Measurements from ENCODE around the gene ADGRL2.

Gene ADGRL2

DNA sequence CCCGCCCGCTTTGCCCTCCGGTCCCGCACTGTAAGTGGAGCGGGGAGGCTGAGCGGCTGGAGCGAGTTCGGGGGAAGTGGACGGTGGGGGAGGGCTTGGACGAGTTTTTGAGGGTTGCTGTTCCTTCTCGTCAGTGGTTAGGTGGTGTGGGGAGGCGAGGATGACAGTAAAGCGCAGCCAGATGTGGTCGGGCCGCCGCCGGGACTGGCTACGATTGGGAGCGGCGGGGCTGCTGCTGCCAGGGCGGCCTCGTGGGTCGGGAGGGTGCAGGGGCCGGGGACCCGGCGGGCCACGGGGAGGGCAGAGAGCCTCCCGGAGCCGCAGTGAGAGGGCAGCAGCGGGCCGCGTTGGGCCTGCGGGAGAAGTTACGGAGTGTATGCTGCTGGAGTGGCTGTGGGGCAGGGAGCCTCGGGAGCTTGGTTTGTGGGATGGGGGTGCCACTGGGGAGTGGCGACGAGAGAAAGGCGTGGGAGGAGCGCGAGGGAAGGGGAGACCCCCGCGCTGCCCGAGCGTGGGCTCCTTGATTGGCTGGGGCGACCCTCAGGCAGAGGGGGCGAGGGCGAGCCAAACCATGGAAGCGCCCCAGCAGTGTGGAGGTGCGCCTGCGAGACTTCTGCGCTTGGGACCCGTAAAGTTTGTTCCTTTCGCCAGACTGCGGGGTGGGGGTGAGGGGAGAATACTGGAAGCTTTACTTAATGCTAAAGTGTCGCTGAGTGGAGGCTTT lies 2.1 kb downstream of the ADGRL2 start (continued):
- TF ChIP-seq, protein P1, sequence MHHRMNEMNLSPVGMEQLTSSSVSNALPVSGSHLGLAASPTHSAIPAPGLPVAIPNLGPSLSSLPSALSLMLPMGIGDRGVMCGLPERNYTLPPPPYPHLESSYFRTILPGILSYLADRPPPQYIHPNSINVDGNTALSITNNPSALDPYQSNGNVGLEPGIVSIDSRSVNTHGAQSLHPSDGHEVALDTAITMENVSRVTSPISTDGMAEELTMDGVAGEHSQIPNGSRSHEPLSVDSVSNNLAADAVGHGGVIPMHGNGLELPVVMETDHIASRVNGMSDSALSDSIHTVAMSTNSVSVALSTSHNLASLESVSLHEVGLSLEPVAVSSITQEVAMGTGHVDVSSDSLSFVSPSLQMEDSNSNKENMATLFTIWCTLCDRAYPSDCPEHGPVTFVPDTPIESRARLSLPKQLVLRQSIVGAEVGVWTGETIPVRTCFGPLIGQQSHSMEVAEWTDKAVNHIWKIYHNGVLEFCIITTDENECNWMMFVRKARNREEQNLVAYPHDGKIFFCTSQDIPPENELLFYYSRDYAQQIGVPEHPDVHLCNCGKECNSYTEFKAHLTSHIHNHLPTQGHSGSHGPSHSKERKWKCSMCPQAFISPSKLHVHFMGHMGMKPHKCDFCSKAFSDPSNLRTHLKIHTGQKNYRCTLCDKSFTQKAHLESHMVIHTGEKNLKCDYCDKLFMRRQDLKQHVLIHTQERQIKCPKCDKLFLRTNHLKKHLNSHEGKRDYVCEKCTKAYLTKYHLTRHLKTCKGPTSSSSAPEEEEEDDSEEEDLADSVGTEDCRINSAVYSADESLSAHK (tag by site-specific recombination; IDR thresholded peaks at IDR 0.05): no peak
- TF ChIP-seq, protein P2, sequence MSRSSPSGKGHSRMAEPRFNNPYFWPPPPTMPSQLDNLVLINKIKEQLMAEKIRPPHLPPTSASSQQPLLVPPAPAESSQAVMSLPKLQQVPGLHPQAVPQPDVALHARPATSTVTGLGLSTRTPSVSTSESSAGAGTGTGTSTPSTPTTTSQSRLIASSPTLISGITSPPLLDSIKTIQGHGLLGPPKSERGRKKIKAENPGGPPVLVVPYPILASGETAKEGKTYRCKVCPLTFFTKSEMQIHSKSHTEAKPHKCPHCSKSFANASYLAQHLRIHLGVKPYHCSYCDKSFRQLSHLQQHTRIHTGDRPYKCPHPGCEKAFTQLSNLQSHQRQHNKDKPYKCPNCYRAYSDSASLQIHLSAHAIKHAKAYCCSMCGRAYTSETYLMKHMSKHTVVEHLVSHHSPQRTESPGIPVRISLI (tag by site-specific recombination; IDR thresholded peaks at IDR 0.05): no peak
- TF ChIP-seq ZNF157 (tag by site-specific recombination; IDR thresholded peaks at IDR 0.05): no peak
- TF ChIP-seq IKZF3 (tag by site-specific recombination; IDR thresholded peaks at IDR 0.05): no peak
- no peak for TF ChIP-seq GLI4 (tag by site-specific recombination; IDR thresholded peaks at IDR 0.05)
- 0 out of 2 replicates have a peak, but pooled peaks have one; percentile 14 for TF ChIP-seq ZNF324 (tag by site-specific recombination; IDR thresholded peaks at IDR 0.05)
- no peak for TF ChIP-seq TRIM28 (IDR thresholded peaks at IDR 0.05; ENCODE audit: borderline replicate concordance, low read length)
- TF ChIP-seq, protein P3, sequence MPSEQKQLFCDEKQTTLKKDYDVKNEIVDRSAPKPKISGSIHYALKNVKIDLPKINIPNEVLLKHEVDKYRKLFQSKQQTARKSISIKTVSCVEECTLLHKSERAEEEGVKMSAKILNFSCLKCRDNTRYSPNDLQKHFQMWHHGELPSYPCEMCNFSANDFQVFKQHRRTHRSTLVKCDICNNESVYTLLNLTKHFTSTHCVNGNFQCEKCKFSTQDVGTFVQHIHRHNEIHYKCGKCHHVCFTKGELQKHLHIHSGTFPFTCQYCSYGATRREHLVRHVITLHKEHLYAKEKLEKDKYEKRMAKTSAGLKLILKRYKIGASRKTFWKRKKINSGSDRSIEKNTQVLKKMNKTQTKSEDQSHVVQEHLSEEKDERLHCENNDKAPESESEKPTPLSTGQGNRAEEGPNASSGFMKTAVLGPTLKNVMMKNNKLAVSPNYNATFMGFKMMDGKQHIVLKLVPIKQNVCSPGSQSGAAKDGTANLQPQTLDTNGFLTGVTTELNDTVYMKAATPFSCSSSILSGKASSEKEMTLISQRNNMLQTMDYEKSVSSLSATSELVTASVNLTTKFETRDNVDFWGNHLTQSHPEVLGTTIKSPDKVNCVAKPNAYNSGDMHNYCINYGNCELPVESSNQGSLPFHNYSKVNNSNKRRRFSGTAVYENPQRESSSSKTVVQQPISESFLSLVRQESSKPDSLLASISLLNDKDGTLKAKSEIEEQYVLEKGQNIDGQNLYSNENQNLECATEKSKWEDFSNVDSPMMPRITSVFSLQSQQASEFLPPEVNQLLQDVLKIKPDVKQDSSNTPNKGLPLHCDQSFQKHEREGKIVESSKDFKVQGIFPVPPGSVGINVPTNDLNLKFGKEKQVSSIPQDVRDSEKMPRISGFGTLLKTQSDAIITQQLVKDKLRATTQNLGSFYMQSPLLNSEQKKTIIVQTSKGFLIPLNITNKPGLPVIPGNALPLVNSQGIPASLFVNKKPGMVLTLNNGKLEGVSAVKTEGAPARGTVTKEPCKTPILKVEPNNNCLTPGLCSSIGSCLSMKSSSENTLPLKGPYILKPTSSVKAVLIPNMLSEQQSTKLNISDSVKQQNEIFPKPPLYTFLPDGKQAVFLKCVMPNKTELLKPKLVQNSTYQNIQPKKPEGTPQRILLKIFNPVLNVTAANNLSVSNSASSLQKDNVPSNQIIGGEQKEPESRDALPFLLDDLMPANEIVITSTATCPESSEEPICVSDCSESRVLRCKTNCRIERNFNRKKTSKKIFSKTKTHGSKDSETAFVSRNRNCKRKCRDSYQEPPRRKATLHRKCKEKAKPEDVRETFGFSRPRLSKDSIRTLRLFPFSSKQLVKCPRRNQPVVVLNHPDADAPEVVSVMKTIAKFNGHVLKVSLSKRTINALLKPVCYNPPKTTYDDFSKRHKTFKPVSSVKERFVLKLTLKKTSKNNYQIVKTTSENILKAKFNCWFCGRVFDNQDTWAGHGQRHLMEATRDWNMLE (tag by site-specific recombination; conservative IDR thresholded peaks at IDR 0.05; ENCODE audit: low read depth): no peak
- TF ChIP-seq, protein P4, sequence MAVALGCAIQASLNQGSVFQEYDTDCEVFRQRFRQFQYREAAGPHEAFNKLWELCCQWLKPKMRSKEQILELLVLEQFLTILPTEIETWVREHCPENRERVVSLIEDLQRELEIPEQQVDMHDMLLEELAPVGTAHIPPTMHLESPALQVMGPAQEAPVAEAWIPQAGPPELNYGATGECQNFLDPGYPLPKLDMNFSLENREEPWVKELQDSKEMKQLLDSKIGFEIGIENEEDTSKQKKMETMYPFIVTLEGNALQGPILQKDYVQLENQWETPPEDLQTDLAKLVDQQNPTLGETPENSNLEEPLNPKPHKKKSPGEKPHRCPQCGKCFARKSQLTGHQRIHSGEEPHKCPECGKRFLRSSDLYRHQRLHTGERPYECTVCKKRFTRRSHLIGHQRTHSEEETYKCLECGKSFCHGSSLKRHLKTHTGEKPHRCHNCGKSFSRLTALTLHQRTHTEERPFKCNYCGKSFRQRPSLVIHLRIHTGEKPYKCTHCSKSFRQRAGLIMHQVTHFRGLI (tag by site-specific recombination; IDR thresholded peaks at IDR 0.05): no peak
- TF ChIP-seq ZNF626 (tag by site-specific recombination; IDR thresholded peaks at IDR 0.05): no peak
- TF ChIP-seq REPIN1 (tag by site-specific recombination; IDR thresholded peaks at IDR 0.05; ENCODE audit: low read depth): 0 out of 2 replicates have a peak, but pooled peaks have one; percentile 56
- TF ChIP-seq SETDB1 (IDR thresholded peaks at IDR 0.05; ENCODE audit: insufficient read length, low read length): no peak
- no peak for TF ChIP-seq ZNF423 (tag by site-specific recombination; IDR thresholded peaks at IDR 0.05)
- TF ChIP-seq ZNF248 (tag by site-specific recombination; IDR thresholded peaks at IDR 0.05): no peak
- TF ChIP-seq SP3 (tag by site-specific recombination; IDR thresholded peaks at IDR 0.05): peak; percentile 52; the same call in 1 of the 2 replicates
- TF ChIP-seq MEIS1 (CRISPR knock-in tag; IDR thresholded peaks at IDR 0.05; ENCODE audit: borderline replicate concordance): no peak
- TF ChIP-seq ZNF658 (tag by site-specific recombination; IDR thresholded peaks at IDR 0.05): no peak
- TF ChIP-seq ZFHX2 (tag by site-specific recombination; conservative IDR thresholded peaks at IDR 0.05): peak; percentile 97
- no peak for TF ChIP-seq ZNF510 (tag by site-specific recombination; IDR thresholded peaks at IDR 0.05; ENCODE audit: insufficient replicate concordance)
- TF ChIP-seq ZNF777 (tag by site-specific recombination; IDR thresholded peaks at IDR 0.05; ENCODE audit: borderline replicate concordance): no peak
- no peak for TF ChIP-seq ZNF654 (tag by site-specific recombination; IDR thresholded peaks at IDR 0.05; ENCODE audit: low read depth)
- TF ChIP-seq, protein P5, sequence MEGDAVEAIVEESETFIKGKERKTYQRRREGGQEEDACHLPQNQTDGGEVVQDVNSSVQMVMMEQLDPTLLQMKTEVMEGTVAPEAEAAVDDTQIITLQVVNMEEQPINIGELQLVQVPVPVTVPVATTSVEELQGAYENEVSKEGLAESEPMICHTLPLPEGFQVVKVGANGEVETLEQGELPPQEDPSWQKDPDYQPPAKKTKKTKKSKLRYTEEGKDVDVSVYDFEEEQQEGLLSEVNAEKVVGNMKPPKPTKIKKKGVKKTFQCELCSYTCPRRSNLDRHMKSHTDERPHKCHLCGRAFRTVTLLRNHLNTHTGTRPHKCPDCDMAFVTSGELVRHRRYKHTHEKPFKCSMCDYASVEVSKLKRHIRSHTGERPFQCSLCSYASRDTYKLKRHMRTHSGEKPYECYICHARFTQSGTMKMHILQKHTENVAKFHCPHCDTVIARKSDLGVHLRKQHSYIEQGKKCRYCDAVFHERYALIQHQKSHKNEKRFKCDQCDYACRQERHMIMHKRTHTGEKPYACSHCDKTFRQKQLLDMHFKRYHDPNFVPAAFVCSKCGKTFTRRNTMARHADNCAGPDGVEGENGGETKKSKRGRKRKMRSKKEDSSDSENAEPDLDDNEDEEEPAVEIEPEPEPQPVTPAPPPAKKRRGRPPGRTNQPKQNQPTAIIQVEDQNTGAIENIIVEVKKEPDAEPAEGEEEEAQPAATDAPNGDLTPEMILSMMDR (tag by site-specific recombination; IDR thresholded peaks at IDR 0.05): peak; percentile 95
- peak; percentile 97 for TF ChIP-seq ZNF610 (tag by site-specific recombination; IDR thresholded peaks at IDR 0.05; ENCODE audit: borderline replicate concordance)
- TF ChIP-seq, protein P6, sequence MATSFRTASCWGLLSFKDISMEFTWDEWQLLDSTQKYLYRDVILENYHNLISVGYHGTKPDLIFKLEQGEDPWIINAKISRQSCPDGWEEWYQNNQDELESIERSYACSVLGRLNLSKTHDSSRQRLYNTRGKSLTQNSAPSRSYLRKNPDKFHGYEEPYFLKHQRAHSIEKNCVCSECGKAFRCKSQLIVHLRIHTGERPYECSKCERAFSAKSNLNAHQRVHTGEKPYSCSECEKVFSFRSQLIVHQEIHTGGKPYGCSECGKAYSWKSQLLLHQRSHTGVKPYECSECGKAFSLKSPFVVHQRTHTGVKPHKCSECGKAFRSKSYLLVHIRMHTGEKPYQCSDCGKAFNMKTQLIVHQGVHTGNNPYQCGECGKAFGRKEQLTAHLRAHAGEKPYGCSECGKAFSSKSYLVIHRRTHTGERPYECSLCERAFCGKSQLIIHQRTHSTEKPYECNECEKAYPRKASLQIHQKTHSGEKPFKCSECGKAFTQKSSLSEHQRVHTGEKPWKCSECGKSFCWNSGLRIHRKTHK (tag by site-specific recombination; IDR thresholded peaks at IDR 0.05): no peak
- no peak for TF ChIP-seq ZNF155 (tag by site-specific recombination; IDR thresholded peaks at IDR 0.05)
- TF ChIP-seq ZNF530 (tag by site-specific recombination; IDR thresholded peaks at IDR 0.05; ENCODE audit: low read depth): no peak
